GM18873 (cell line): Measurements from ENCODE around the gene FSTL5.
"Not testable (repeated sequence)": the region's sequence is repeated elsewhere in the genome, so short reads cannot be mapped to it uniquely, and the experiment has no call there.

ENCODE experiments used
- ATAC-seq: cut with Tn5 transposase; IDR thresholded peaks from one replicate; pipeline ENCODE4 v1.9.1; 2021; ENCODE audit warnings: mild to moderate bottlenecking, moderate library complexity, moderate number of reproducible peaks; ENCODE audit not compliant: unreplicated experiment, low FRiP score

Gene FSTL5

GRCh38 chr4:162104459-162105124, 59.2 kb downstream of the FSTL5 start:
- no peak for ATAC-seq

GRCh38 chr4:162103908-162104307, 59.9 kb downstream of the FSTL5 start:
- not testable (repeated sequence) for ATAC-seq

- ATAC-seq = no peak
Measured at GRCh38 chr4:162102713-162103112, 61.1 kb downstream of the FSTL5 start.

GRCh38 chr4:162101337-162101736, 62.5 kb downstream of the FSTL5 start:
- ATAC-seq = no peak

- no peak for ATAC-seq
Measured at GRCh38 chr4:162075726-162076125, 88.1 kb downstream of the FSTL5 start.

- no peak for ATAC-seq
Measured at GRCh38 chr4:162061214-162061613, 102.6 kb downstream of the FSTL5 start.

GRCh38 chr4:162059656-162060055, 104.1 kb downstream of the FSTL5 start:
- ATAC-seq = no peak

GRCh38 chr4:162056990-162057389, 106.8 kb downstream of the FSTL5 start:
- no peak for ATAC-seq

GRCh38 chr4:162046135-162046534, 117.7 kb downstream of the FSTL5 start:
- ATAC-seq = no peak

- no peak for ATAC-seq
Measured at GRCh38 chr4:162038112-162038511, 125.7 kb downstream of the FSTL5 start.

GRCh38 chr4:162017863-162018262, 145.9 kb downstream of the FSTL5 start:
- no peak for ATAC-seq

- no peak for ATAC-seq
Measured at GRCh38 chr4:162016991-162017390, 146.8 kb downstream of the FSTL5 start.

GRCh38 chr4:162016219-162016618, 147.6 kb downstream of the FSTL5 start:
- no peak for ATAC-seq

- ATAC-seq = no peak
Measured at GRCh38 chr4:162015090-162015489, 148.7 kb downstream of the FSTL5 start.

GRCh38 chr4:162011089-162011488, 152.7 kb downstream of the FSTL5 start:
- ATAC-seq = no peak

- no peak for ATAC-seq
Measured at GRCh38 chr4:162010362-162010761, 153.4 kb downstream of the FSTL5 start.

- no peak for ATAC-seq
Measured at GRCh38 chr4:161992317-161992716, 171.5 kb downstream of the FSTL5 start.

GRCh38 chr4:161991811-161992210, 172.0 kb downstream of the FSTL5 start:
- ATAC-seq = no peak

- no peak for ATAC-seq
Measured at GRCh38 chr4:161990721-161991120, 173.1 kb downstream of the FSTL5 start.

GRCh38 chr4:161988946-161989345, 174.9 kb downstream of the FSTL5 start:
- ATAC-seq = no peak

GRCh38 chr4:161987611-161988010, 176.2 kb downstream of the FSTL5 start:
- ATAC-seq = no peak

- ATAC-seq = no peak
Measured at GRCh38 chr4:161952382-161952781, 211.4 kb downstream of the FSTL5 start.
